HG03159 (cell line): ENCODE measurements around the gene C2CD4C.
"Not testable (repeated sequence)": the region's sequence is repeated elsewhere in the genome, so short reads cannot be mapped to it uniquely, and the experiment has no call there.

Experiments used
- ATAC-seq: cut with Tn5 transposase; IDR thresholded peaks from one replicate; pipeline ENCODE4 v1.9.1; 2021; ENCODE audit warnings: mild to moderate bottlenecking, moderate library complexity; ENCODE audit not compliant: unreplicated experiment

The C2CD4C gene

DNA sequence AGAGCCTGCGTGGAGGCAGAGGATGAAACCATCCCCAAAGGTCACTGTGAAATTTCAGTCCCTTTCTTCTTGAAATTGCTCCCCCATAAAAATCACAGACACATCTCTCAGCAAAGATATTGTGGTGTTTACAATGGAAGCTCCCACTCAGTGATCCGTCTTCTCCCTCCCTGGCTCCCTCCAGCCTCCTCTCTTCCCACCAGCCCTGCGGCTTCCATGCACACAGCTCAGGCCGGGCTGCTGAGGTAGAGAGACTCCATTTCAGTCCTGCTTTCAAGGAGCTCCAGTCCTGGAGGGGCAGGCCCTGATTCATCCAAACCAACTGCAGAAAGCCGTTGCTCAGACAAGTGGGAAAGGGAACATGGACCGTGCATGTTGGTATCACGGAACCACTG lies 40.3 kb downstream of the C2CD4C start:
- no peak for ATAC-seq

DNA sequence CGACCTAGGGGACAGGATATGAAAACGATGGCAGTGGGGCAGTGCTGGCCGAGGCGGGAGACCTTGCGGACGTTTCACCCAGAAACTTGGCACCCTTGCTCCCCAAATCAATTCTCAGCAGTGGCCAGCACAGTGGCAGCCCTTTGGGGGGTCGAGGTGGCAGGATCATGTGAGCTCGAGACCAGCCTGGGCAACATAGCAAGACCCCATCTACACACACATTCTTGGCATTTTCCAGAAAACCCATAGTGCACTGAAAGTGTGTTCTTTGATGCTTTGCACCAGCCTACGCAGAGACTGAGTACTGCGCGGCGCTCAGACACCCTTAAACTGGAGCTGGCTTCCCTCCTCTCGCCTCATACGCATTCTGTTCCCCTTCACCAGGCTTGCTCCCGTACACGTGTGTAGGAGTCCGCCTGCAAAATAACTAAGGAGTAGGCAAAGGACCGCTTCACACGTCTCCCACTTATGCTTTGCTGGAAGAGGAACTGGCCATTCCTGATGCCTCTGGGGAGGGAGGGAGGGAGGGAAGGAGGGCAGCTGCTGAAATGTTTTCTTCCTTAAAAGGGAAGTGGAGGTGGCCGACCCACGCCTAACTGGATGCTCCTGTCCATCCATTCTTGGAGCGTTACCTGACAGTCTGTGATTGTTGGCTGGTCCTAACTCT lies 40.9 kb downstream of the C2CD4C start:
- no peak for ATAC-seq

DNA sequence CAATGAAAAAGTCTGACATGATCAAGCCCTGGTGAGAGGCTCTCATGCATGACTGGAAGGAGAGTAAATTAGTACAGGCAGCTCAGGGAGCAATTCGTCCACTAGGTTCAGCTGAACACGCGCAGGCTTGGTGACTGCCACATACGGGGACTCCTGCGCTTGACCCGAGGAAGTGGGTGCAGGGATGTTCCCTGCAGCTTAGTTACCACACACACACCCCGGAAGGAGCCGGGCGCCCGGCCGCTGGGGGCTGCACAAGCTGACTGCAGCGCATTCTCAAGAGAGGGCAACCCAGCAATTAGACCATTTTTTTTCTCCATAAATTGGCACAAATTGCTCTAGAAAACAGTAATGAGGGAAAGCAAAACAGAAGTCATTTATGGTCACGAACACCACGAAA lies 41.4 kb downstream of the C2CD4C start:
- ATAC-seq = no peak

GRCh38 chr19:366951-367350 lies 42.0 kb downstream of the C2CD4C start:
- no peak for ATAC-seq

- no peak for ATAC-seq
These were observed 42.7 kb downstream of the C2CD4C start for GRCh38 chr19:366205-366783.

- ATAC-seq = no peak
These were observed 44.3 kb downstream of the C2CD4C start for GRCh38 chr19:364496-365287.

DNA sequence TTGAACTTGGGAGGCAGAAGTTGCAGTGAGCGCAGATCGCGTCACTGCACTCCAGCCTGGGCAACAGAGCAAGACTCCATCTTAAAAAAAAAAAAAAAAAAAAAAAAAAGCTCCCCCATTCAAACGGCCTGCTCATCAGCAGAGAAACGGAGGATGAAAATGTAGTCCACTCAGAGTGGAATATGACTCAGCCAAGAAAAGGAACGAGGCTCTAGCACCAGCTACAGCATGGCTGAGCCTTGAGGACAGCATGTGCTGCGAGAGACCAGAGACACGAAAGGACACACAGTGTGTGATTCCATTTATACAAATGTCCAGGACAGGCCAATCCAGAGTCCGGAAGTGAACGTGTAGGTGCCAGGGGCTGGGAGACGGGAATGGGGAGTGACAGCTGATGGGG lies 46.3 kb downstream of the C2CD4C start:
- no peak for ATAC-seq

- ATAC-seq = no peak
These were observed 46.8 kb downstream of the C2CD4C start for GRCh38 chr19:362154-362553.

DNA sequence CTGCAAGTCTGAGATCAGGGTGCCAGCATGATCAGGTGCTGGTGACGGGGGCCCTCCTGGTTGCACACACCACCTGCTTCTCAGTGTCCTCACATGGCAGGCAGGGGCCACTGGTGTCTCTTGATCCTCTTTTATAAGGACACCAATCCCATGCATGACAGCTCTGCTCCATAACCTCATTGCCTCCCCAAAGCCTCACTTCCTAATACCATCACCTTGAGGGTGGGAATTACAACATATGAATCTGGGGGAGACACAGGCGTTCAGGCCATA lies 49.4 kb downstream of the C2CD4C start:
- ATAC-seq = no peak

- not testable (repeated sequence) for ATAC-seq
These were observed 53.4 kb downstream of the C2CD4C start for GRCh38 chr19:355536-355935.
